PC-3 (cell line): ENCODE measurements around the gene ARID1A. TPM values are rescaled to one million over a fixed set of nuclear protein-coding genes. Genes with fewer than 3 reads are reported as not detected.

ENCODE experiments used
- ATAC-seq: fragments of 200-7000 bp; cut with Tn5 transposase; 2 replicates; pipeline ENCODE4 v1.9.1; 2020; ENCODE audit warnings: mild to moderate bottlenecking, moderate library complexity
- BruUV-seq: library from RNA; stranded (reverse); fragments of 400-500 nt; replicated peaks from 2 replicates; lab custom pipeline; 2021; lab: Mats Ljungman, UMichigan
- CTCF ChIA-PET: fragments of 300-600 bp; sonication (Branson Sonifier 250); formaldehyde crosslinking; loops from one replicate; lab custom pipeline; 2022; ENCODE audit warnings: antibody characterized with exemption; lab: Charles Lee
- POLR2A ChIA-PET: fragments of 300-600 bp; sonication (Branson Sonifier 250); formaldehyde crosslinking; loops from one replicate; lab custom pipeline; 2022; ENCODE audit warnings: antibody characterized with exemption; ENCODE audit not compliant: unreplicated experiment; lab: Charles Lee
- DNase-seq: peaks from one replicate; pipeline ENCODE4 v3.0.0-alpha.2; 2015
- H2AFZ ChIP-seq: fragments of 300-600 bp; sonication (generic); 2 replicates; pipeline ENCODE4 v1.6.0; 2016; ENCODE audit warnings: antibody characterized with exemption, low read length
- H3F3A ChIP-seq: fragments of 300-600 bp; sonication (generic); one replicate; pipeline ENCODE4 v1.6.0; 2017; ENCODE audit warnings: antibody characterized with exemption, low read length, control low read depth, mild to moderate bottlenecking; ENCODE audit not compliant: unreplicated experiment
- H3K27ac ChIP-seq: fragments of 300-600 bp; sonication (generic); 2 replicates; pipeline ENCODE4 v1.5.1; 2016; ENCODE audit warnings: mild to moderate bottlenecking, low read length
- H3K27me3 ChIP-seq: fragments of 300-600 bp; sonication (generic); 2 replicates; pipeline ENCODE4 v1.6.1; 2016; ENCODE audit warnings: low read length, mixed read lengths
- H3K36me3 ChIP-seq: fragments of 300-600 bp; sonication (generic); 2 replicates; pipeline ENCODE4 v1.6.1; 2016; ENCODE audit warnings: low read depth, mixed run types, low read length, mixed read lengths
- H3K4me1 ChIP-seq: fragments of 300-600 bp; sonication (generic); 2 replicates; pipeline ENCODE4 v1.5.1; 2016; ENCODE audit warnings: low read length; ENCODE audit not compliant: insufficient read depth
- H3K4me2 ChIP-seq: fragments of 300-600 bp; sonication (generic); 2 replicates; pipeline ENCODE4 v1.6.0; 2016; ENCODE audit warnings: low read length
- H3K4me3 ChIP-seq: fragments of 300-600 bp; sonication (generic); 2 replicates; pipeline ENCODE4 v1.5.1; 2016; ENCODE audit warnings: mild to moderate bottlenecking, low read length, mixed read lengths
- H3K79me2 ChIP-seq: fragments of 300-600 bp; sonication (generic); 2 replicates; pipeline ENCODE4 v1.6.1; 2017; ENCODE audit warnings: low read length, mixed read lengths
- H3K9ac ChIP-seq: fragments of 300-600 bp; sonication (generic); 2 replicates; pipeline ENCODE4 v1.6.0; 2016; ENCODE audit warnings: mild to moderate bottlenecking, low read length
- H3K9me2 ChIP-seq: fragments of 300-600 bp; sonication (generic); replicated peaks from 2 replicates; pipeline ENCODE4 v1.6.1; 2016; ENCODE audit warnings: mixed run types, low read length, mixed read lengths
- H3K9me3 ChIP-seq: fragments of 300-600 bp; sonication (generic); 2 replicates; pipeline ENCODE4 v1.6.1; 2016; ENCODE audit warnings: low read length, mixed read lengths
- H4K20me1 ChIP-seq: fragments of 300-600 bp; sonication (generic); 2 replicates; pipeline ENCODE4 v1.6.1; 2016; ENCODE audit warnings: low read length, mixed read lengths
- EZH2 ChIP-seq: fragments of 300-600 bp; sonication (generic); IDR thresholded peaks from one replicate; pipeline ENCODE4 v1.6.1; 2017; ENCODE audit warnings: antibody characterized with exemption, mild to moderate bottlenecking, low read length; ENCODE audit not compliant: unreplicated experiment
- EZH2phosphoT487 ChIP-seq: fragments of 300-600 bp; sonication (generic); IDR thresholded peaks from 2 replicates; pipeline ENCODE4 v1.6.1; 2018; ENCODE audit warnings: mild to moderate bottlenecking, antibody characterized with exemption, low read length, borderline replicate concordance
- intact Hi-C: fragments of 100-400 bp; cut with micrococcal nuclease; formaldehyde crosslinking; loops from 2 replicates; pipeline ENCODE4 v1.9.0; 2023
- total RNA-seq: library from RNA; depleted of rRNA; stranded (reverse); fragments of >200 nt; gene quantifications from 2 replicates; pipeline ENCODE4 v1.2.3, GENCODE V29; 2014
- TF ChIP-seq, protein P1 (sequence below): fragments of 300-600 bp; sonication (generic); conservative IDR thresholded peaks from 2 replicates; pipeline ENCODE4 v1.5.1; 2017; ENCODE audit warnings: antibody characterized with exemption, low read depth, mild to moderate bottlenecking, low read length

Gene ARID1A
- total RNA-seq, 1 experiment from 2014 or later: 43.8 TPM

- Histone ChIP-seq H3K4me2 (no peak overlapping the region), H2AFZ (peak overlapping the region; percentile 71; the same call in 1 of the 2 replicates), H3K27ac (no peak overlapping the region), H3K79me2 (peaks cover 16% of the 10 kb centered on the region), H3K36me3 (no peaks in the 10 kb centered on the region), H3F3A (no peaks in the 10 kb centered on the region), H3K9me3 (no peaks in the 10 kb centered on the region), H3K27me3 (no peaks in the 10 kb centered on the region), H3K4me1 (peaks cover 26% of the 10 kb centered on the region), H3K4me3 (no peak overlapping the region), H3K9me2 (no peaks in the 10 kb centered on the region), H4K20me1 (no peaks in the 10 kb centered on the region), H3K9ac (no peak overlapping the region)
- CTCF ChIA-PET: no interaction called here
- DNase-seq (no peak), ATAC-seq (no peak)
- no peak for TF ChIP-seq EZH2
- TF ChIP-seq, protein P1, sequence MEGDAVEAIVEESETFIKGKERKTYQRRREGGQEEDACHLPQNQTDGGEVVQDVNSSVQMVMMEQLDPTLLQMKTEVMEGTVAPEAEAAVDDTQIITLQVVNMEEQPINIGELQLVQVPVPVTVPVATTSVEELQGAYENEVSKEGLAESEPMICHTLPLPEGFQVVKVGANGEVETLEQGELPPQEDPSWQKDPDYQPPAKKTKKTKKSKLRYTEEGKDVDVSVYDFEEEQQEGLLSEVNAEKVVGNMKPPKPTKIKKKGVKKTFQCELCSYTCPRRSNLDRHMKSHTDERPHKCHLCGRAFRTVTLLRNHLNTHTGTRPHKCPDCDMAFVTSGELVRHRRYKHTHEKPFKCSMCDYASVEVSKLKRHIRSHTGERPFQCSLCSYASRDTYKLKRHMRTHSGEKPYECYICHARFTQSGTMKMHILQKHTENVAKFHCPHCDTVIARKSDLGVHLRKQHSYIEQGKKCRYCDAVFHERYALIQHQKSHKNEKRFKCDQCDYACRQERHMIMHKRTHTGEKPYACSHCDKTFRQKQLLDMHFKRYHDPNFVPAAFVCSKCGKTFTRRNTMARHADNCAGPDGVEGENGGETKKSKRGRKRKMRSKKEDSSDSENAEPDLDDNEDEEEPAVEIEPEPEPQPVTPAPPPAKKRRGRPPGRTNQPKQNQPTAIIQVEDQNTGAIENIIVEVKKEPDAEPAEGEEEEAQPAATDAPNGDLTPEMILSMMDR: no peak
- TF ChIP-seq EZH2phosphoT487: no peak
- POLR2A ChIA-PET: no interaction called here
- BruUV-seq: no TSS peak
- intact Hi-C loops: loop anchor here (10.0 kb wide), 1 partner anchor 175 kb away; the partner anchor contains the start of gene SFN
Measured at GRCh38 chr1:26690157-26690556, 5.7 kb upstream of the ARID1A start.

DNA sequence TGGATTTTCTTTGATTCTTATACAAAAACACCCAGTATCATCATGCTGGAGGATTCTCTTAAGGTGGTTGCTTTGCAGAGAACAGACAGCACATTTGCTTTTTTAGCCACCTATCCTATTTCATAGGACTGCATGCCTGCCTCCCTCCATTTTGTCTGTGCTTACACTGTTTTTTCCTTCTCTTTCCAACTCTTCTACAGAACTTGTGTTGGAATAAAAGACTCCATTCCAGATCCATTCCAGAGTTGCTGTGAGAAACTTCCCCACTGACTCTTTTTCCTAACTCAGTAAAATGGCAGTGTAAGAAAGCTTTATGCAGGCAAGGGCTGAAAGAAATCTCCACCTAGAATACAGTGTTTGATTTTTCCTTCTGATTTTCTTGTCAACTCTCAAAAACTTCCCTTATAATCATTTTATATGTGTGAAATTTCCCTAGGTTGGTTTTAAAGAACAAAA lies 5.2 kb upstream of the ARID1A start:
- intact Hi-C loops: loop anchor here (10.0 kb wide), 1 partner anchor 174 kb away; the partner anchor contains the start of gene SFN
- H3K9me3 ChIP-seq: no peaks in the 10 kb centered on the region
- no peaks in the 10 kb centered on the region for H3K9me2 ChIP-seq
- no peak overlapping the region for H3K4me3 ChIP-seq
- TF ChIP-seq, protein P1: no peak
- TF ChIP-seq EZH2phosphoT487 (no peak), EZH2 (no peak)
- no peaks in the 10 kb centered on the region for H3F3A ChIP-seq
- CTCF ChIA-PET: no interaction called here
- H3K27ac ChIP-seq: no peak overlapping the region
- no peak for ATAC-seq
- BruUV-seq: no TSS peak
- no peak overlapping the region for H3K9ac ChIP-seq
- no peaks in the 10 kb centered on the region for H3K36me3 ChIP-seq
- peaks cover 27% of the 10 kb centered on the region for H3K4me1 ChIP-seq
- DNase-seq: no peak
- H3K79me2 ChIP-seq: peaks cover 18% of the 10 kb centered on the region
- no peaks in the 10 kb centered on the region for H4K20me1 ChIP-seq
- no peaks in the 10 kb centered on the region for H3K27me3 ChIP-seq
- POLR2A ChIA-PET: no interaction called here
- H2AFZ ChIP-seq: peak overlapping the region; percentile 71
- H3K4me2 ChIP-seq: no peak overlapping the region

GRCh38 chr1:26692211-26692792 lies 3.5 kb upstream of the ARID1A start:
- BruUV-seq: no TSS peak

More at GRCh38 chr1:26692211-26692792, 3.5 kb upstream of the ARID1A start:
- CTCF ChIA-PET: interaction anchor here (0.7 to 2.2 kb wide), 5 partner anchors 14 to 154 kb away, joined by 3 to 21 read pairs (median 4); no protein-coding TSS in a partner anchor
- peak overlapping the region; percentile 83 for H2AFZ ChIP-seq
- no peaks in the 10 kb centered on the region for H3K36me3 ChIP-seq
- peak overlapping the region; percentile 91 for H3K4me2 ChIP-seq
- peaks cover 27% of the 10 kb centered on the region for H3K4me1 ChIP-seq
- no peaks in the 10 kb centered on the region for H4K20me1 ChIP-seq
- intact Hi-C loops: loop anchor here (1.0 to 10.0 kb wide), 3 partner anchors 90 to 172 kb away; partner anchors contain the start of gene SFN
- POLR2A ChIA-PET: interaction anchor here (0.6 to 1.9 kb wide), 3 partner anchors 92 to 173 kb away, joined by 3 to 9 read pairs (median 3); no protein-coding TSS in a partner anchor
- no peaks in the 10 kb centered on the region for H3K27me3 ChIP-seq
- no peaks in the 10 kb centered on the region for H3F3A ChIP-seq
- peak overlapping the region; percentile 73 for H3K4me3 ChIP-seq
- no peaks in the 10 kb centered on the region for H3K9me2 ChIP-seq
- H3K9ac ChIP-seq: peak overlapping the region; percentile 87
- H3K9me3 ChIP-seq: no peaks in the 10 kb centered on the region
- DNase-seq (peak; percentile 90), ATAC-seq (peak; percentile 35)
- no peak for TF ChIP-seq EZH2
- TF ChIP-seq, protein P1: peak; percentile 44
- peaks cover 28% of the 10 kb centered on the region for H3K79me2 ChIP-seq
- peak overlapping the region; percentile 94 for H3K27ac ChIP-seq
